Prostate gland (tissue), 2 donors: Measurements from ENCODE around the gene ARHGEF17. TPM values are rescaled to one million over a fixed set of nuclear protein-coding genes. Genes with fewer than 3 reads are reported as not detected.

Source experiments
- DNase-seq: peaks from one replicate; pipeline ENCODE4 v3.0.0-alpha.2; 2019; ENCODE audit warnings: low spot score
- H3K27ac ChIP-seq, 2 donors: fragments of 200-600 bp; sonication (generic); 2 replicates each; pipeline ENCODE4 v1.5.1; 2017 to 2019
- H3K27me3 ChIP-seq: fragments of 200-600 bp; sonication (generic); replicated peaks from 2 replicates; pipeline ENCODE4 v1.5.1; 2019; ENCODE audit not compliant: insufficient read depth
- H3K36me3 ChIP-seq, 2 donors: fragments of 200-600 bp; sonication (generic); 1 replicate in 1 of 2; 2 replicates in 1 of 2; pipeline versions ENCODE4 v1.5.1 to v1.8.1; 2017 to 2019
- H3K4me1 ChIP-seq: fragments of 200-600 bp; sonication (generic); replicated peaks from 2 replicates; pipeline ENCODE4 v1.5.1; 2019
- H3K4me3 ChIP-seq, 2 donors: fragments of 200-600 bp; sonication (generic); 2 replicates each; pipeline ENCODE4 v1.5.1; 2017 to 2019
- H3K9me3 ChIP-seq: fragments of 200-600 bp; sonication (generic); 2 replicates; pipeline ENCODE4 v1.5.1; 2017
- CTCF ChIP-seq, 4 experiments: fragments of 200-600 bp in 2 of 4; fragments of 450-650 bp in 2 of 4; sonication (generic) in 2 of 4; IDR thresholded peaks; 1 replicate in 3 of 4; 2 replicates in 1 of 4; pipeline ENCODE4 v1.5.1; 2016 to 2019; ENCODE audit warnings: antibody characterized with exemption in 4 of 4, mild to moderate bottlenecking in 2 of 4, moderate library complexity in 2 of 4
- POLR2A ChIP-seq: fragments of 450-650 bp; IDR thresholded peaks from one replicate; pipeline ENCODE4 v1.6.1; 2016; ENCODE audit warnings: antibody characterized with exemption, mild to moderate bottlenecking
- POLR2AphosphoS5 ChIP-seq: sonication (generic); formaldehyde crosslinking; IDR thresholded peaks from one replicate; pipeline ENCODE4 v1.6.1; 2017; ENCODE audit warnings: antibody characterized with exemption
- WGBS: methylation state at CpG from one replicate; pipeline ENCODE4 v1.1.5; 2018; 5-methylcytosine and 5-hydroxymethylcytosine counted together
- intact Hi-C: fragments of 100-400 bp; cut with DNase I; formaldehyde crosslinking; loops from one replicate; pipeline ENCODE4 v1.14.2; 2022
- total RNA-seq, 2 donors: library from RNA; depleted of rRNA; stranded (reverse); fragments of >200 nt; gene quantifications; one replicate each; pipeline ENCODE4 v1.1.0, GENCODE V29; 2016

ARHGEF17 gene
- total RNA-seq, 2 donors from 2014 or later = 34.0 to 66.9 TPM

- intact Hi-C loops = no loop called here
- WGBS = 84% methylated on average over 20 of the region's 22 CpGs
- no peak for DNase-seq
Observed at GRCh38 chr11:73395297-73396208, 87.5 kb downstream of the ARHGEF17 start.

GRCh38 chr11:73396251-73396930 lies 88.3 kb downstream of the ARHGEF17 start:
- no peaks in the 10 kb centered on the region for H3K9me3 ChIP-seq
- WGBS = 54% methylated on average over 6 of the region's 6 CpGs
- no peak overlapping the region for H3K27ac ChIP-seq
- no peak for DNase-seq
- no peaks in the 10 kb centered on the region for H3K4me1 ChIP-seq
- H3K27me3 ChIP-seq = no peaks in the 10 kb centered on the region
- TF ChIP-seq CTCF (IDR thresholded peaks at IDR 0.05) = no peak
- TF ChIP-seq POLR2AphosphoS5 = no peak
- TF ChIP-seq POLR2A = no peak
- no peak overlapping the region for H3K4me3 ChIP-seq
- intact Hi-C loops = no loop called here
- H3K36me3 ChIP-seq = no peaks in the 10 kb centered on the region

More at GRCh38 chr11:73395297-73396208, 87.5 kb downstream of the ARHGEF17 start:
- H3K27me3 ChIP-seq = no peaks in the 10 kb centered on the region
- H3K4me1 ChIP-seq = no peaks in the 10 kb centered on the region
- no peaks in the 10 kb centered on the region for H3K9me3 ChIP-seq
- no peak overlapping the region for H3K27ac ChIP-seq
- H3K36me3 ChIP-seq = no peaks in the 10 kb centered on the region
- no peak overlapping the region for H3K4me3 ChIP-seq
- TF ChIP-seq CTCF (IDR thresholded peaks at IDR 0.05) (no peak), POLR2A (no peak), POLR2AphosphoS5 (no peak)

- 64% methylated on average over 7 of the region's 7 CpGs for WGBS
- H3K27ac ChIP-seq = no peak overlapping the region
- H3K36me3 ChIP-seq = no peaks in the 10 kb centered on the region
- H3K4me3 ChIP-seq = no peak overlapping the region
- no peak for DNase-seq
- H3K27me3 ChIP-seq = no peaks in the 10 kb centered on the region
- no peaks in the 10 kb centered on the region for H3K4me1 ChIP-seq
- intact Hi-C loops = no loop called here
- H3K9me3 ChIP-seq = no peaks in the 10 kb centered on the region
- no peak for TF ChIP-seq CTCF (IDR thresholded peaks at IDR 0.05)
- TF ChIP-seq POLR2A = no peak
- TF ChIP-seq POLR2AphosphoS5 = no peak
Observed at GRCh38 chr11:73396985-73397384, 88.9 kb downstream of the ARHGEF17 start.

- no peak for TF ChIP-seq CTCF (IDR thresholded peaks at IDR 0.05)
- TF ChIP-seq POLR2A = no peak
- TF ChIP-seq POLR2AphosphoS5 = no peak
- intact Hi-C loops = no loop called here
- Histone ChIP-seq H3K36me3 (no peaks in the 10 kb centered on the region), H3K4me3 (no peak overlapping the region), H3K9me3 (no peaks in the 10 kb centered on the region), H3K27ac (no peak overlapping the region), H3K27me3 (no peaks in the 10 kb centered on the region), H3K4me1 (no peaks in the 10 kb centered on the region)
- DNase-seq = no peak
- WGBS = 82% methylated on average over 8 of the region's 8 CpGs
Observed at GRCh38 chr11:73397468-73398131, 89.5 kb downstream of the ARHGEF17 start.
